HepG2 (cell line): ENCODE results near the gene ERCC6L2. TPM values are rescaled to one million over a fixed set of nuclear protein-coding genes. Genes with fewer than 3 reads are reported as not detected.

ENCODE experiments used
- ATM ChIP-seq: fragments of 450-650 bp; IDR thresholded peaks from 2 replicates; pipeline ENCODE4 v1.7.1; 2017; ENCODE audit warnings: mild to moderate bottlenecking, borderline replicate concordance
- FOXP1 ChIP-seq, 2 experiments: fragments of 450-650 bp in 1 of 2; IDR thresholded peaks; 2 replicates each; pipeline ENCODE4 v1.6.1; 2017 to 2018; ENCODE audit warnings: antibody characterized with exemption in 1 of 2
- GTF3A ChIP-seq: sonication (generic); formaldehyde crosslinking; conservative IDR thresholded peaks from 2 replicates; pipeline ENCODE4 v1.4.0; 2020; ENCODE audit warnings: mild to moderate bottlenecking, missing genetic modification reagents
- MED8 ChIP-seq: sonication (generic); formaldehyde crosslinking; IDR thresholded peaks from 2 replicates; pipeline ENCODE4 v1.8.1; 2023; ENCODE audit warnings: mild to moderate bottlenecking, missing genetic modification reagents; ENCODE audit not compliant: insufficient replicate concordance
- NR2F1 ChIP-seq, 2 experiments: fragments of 450-650 bp in 1 of 2; formaldehyde crosslinking in 1 of 2; IDR thresholded peaks; 2 replicates each; pipeline versions ENCODE4 v1.5.0 to v1.6.1; 2016 to 2020; ENCODE audit warnings: mild to moderate bottlenecking in 1 of 2, missing compliant biosample characterization in 1 of 2, missing genetic modification reagents in 1 of 2, moderate library complexity in 1 of 2
- YEATS2 ChIP-seq: sonication (generic); formaldehyde crosslinking; IDR thresholded peaks from 2 replicates; pipeline ENCODE4 v1.4.0; 2020; ENCODE audit warnings: missing genetic modification reagents, borderline replicate concordance
- ZMYM3 ChIP-seq: sonication (generic); formaldehyde crosslinking; IDR thresholded peaks from 2 replicates; pipeline ENCODE4 v1.5.1; 2020; ENCODE audit warnings: mild to moderate bottlenecking, missing genetic modification reagents
- ZNF34 ChIP-seq: sonication (generic); formaldehyde crosslinking; IDR thresholded peaks from 2 replicates; pipeline ENCODE4 v1.4.0; 2020; ENCODE audit warnings: mild to moderate bottlenecking, missing genetic modification reagents, borderline replicate concordance
- ZNF350 ChIP-seq: sonication (generic); formaldehyde crosslinking; IDR thresholded peaks from 2 replicates; pipeline ENCODE4 v1.4.0; 2020; ENCODE audit warnings: mild to moderate bottlenecking, low read depth, missing genetic modification reagents, borderline replicate concordance
- ZNF501 ChIP-seq: sonication (generic); formaldehyde crosslinking; IDR thresholded peaks from 2 replicates; pipeline ENCODE4 v1.5.1; 2020; ENCODE audit warnings: mild to moderate bottlenecking, moderate library complexity, missing genetic modification reagents
- ZNF556 ChIP-seq: sonication (generic); formaldehyde crosslinking; IDR thresholded peaks from 2 replicates; pipeline ENCODE4 v1.4.0; 2020; ENCODE audit warnings: mild to moderate bottlenecking, missing genetic modification reagents, borderline replicate concordance
- ZNF678 ChIP-seq: sonication (generic); formaldehyde crosslinking; IDR thresholded peaks from 2 replicates; pipeline ENCODE4 v1.4.0; 2020; ENCODE audit warnings: mild to moderate bottlenecking, missing genetic modification reagents
- ZNF724P ChIP-seq: sonication (generic); formaldehyde crosslinking; IDR thresholded peaks from 2 replicates; pipeline ENCODE4 v1.8.0; 2022; ENCODE audit warnings: missing genetic modification reagents, borderline replicate concordance
- ZNF878 ChIP-seq: sonication (generic); formaldehyde crosslinking; IDR thresholded peaks from 2 replicates; pipeline ENCODE4 v1.8.1; 2023; ENCODE audit warnings: mild to moderate bottlenecking, missing genetic modification reagents, moderate library complexity
- ZSCAN22 ChIP-seq: sonication (generic); formaldehyde crosslinking; IDR thresholded peaks from 2 replicates; pipeline ENCODE4 v1.4.0; 2020; ENCODE audit warnings: mild to moderate bottlenecking, missing genetic modification reagents
- polyA plus RNA-seq, 8 experiments: library from polyadenylated mRNA; depleted of rRNA in 3 of 8; stranded (reverse) in 7 of 8; unstranded in 1 of 8; fragments of >200 nt; fragmentation: Illumina TruSeq in 4 of 8; extraction: Trizol in 4 of 8; gene quantifications; 2 replicates each; pipeline versions ENCODE4 v1.2.1 to v1.2.3, GENCODE V29; 2011 to 2016; ENCODE audit warnings: low read depth in 4 of 8, missing spikeins in 1 of 8, mixed read lengths in 1 of 8; ENCODE audit not compliant: insufficient read depth in 1 of 8
- total RNA-seq, 5 experiments: library from RNA; depleted of rRNA; stranded (reverse); fragments of >200 nt; fragmentation: Illumina TruSeq; extraction: Trizol; gene quantifications; 2 replicates each; pipeline ENCODE4 v1.2.3, GENCODE V29; 2016; ENCODE audit warnings: low read depth in 1 of 5
- TF ChIP-seq, protein P1 (sequence below): sonication (generic); formaldehyde crosslinking; IDR thresholded peaks from 2 replicates; pipeline ENCODE4 v1.4.0; 2020; ENCODE audit warnings: missing genetic modification reagents
- TF ChIP-seq, protein P2 (sequence below): sonication (generic); formaldehyde crosslinking; IDR thresholded peaks from 2 replicates; pipeline ENCODE4 v1.9.0; 2021; ENCODE audit warnings: missing genetic modification reagents, mild to moderate bottlenecking, borderline replicate concordance
- TF ChIP-seq, protein P3 (sequence below): sonication (generic); formaldehyde crosslinking; IDR thresholded peaks from 2 replicates; pipeline ENCODE4 v1.4.0; 2020; ENCODE audit warnings: missing genetic modification reagents

ERCC6L2 gene
- total and polyA plus RNA-seq, 2 of the 13 experiments (the other 11 are each of a cell fraction or from before 2014, with no cell fraction given), result 13.4 to 45.9 TPM

DNA sequence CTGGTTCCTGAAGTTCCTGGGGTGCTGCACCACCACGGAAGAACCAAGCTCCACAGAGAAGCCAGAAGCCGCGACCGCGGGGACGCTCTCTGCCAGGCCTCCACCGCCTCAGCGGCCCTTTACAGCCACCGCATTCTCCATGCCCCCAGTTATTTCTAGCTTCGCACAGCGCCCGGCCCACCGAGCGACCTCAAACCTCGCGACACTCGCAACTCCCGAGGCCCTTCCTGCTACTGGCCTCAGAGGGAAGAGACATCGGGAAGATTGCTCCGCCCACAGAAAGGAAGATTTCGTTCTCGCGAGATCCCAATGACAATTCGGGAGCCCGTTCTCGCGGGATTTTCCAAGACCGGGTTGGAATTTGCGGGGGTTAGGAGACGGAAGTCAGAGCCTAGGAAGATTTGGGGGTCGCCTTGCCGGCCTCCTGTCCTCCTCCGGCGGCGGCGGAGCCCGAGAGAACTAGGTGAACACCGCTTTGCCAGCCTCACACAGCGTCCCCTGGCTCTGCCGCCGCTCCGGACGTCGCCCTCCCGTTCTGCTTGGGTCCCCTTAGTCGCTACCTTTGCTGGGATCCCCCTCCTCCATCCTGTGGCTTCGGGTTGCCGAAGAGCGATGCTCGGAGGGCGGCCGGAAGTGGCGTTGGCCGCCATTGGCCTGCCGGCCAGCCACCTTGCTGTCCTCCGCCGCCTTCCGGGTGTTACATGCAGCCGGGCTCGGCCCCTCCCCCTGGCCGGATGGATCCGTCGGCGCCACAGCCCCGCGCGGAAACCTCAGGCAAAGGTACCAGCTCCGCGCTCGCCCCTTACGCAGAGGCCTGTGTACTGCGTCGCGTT, at the start of gene ERCC6L2 (continued):
- TF ChIP-seq ZMYM3 (peak; percentile 70; the same call in 1 of the 2 replicates), NR2F1 (CRISPR knock-in tag; IDR thresholded peaks at IDR 0.05) (peak in 1 of 2 experiments; percentile 12; a peak in 1 of 4 replicates), ZNF34 (CRISPR knock-in tag) (peak; percentile 92; the same call in 1 of the 2 replicates), ZNF678 (CRISPR knock-in tag) (peak; percentile 68; the same call in 1 of the 2 replicates), GTF3A (CRISPR knock-in tag) (no peak), ZNF556 (no peak; the same call in 1 of the 2 replicates), ZNF501 (CRISPR knock-in tag) (peak; percentile 84), ZNF878 (CRISPR knock-in tag) (no peak), ZNF350 (CRISPR knock-in tag) (peak; percentile 94), MED8 (CRISPR knock-in tag) (peak; percentile 82), ATM (no peak), FOXP1 (IDR thresholded peaks at IDR 0.05) (no peak), FOXP1 (CRISPR knock-in tag; IDR thresholded peaks at IDR 0.05) (no peak), ZSCAN22 (no peak), YEATS2 (CRISPR knock-in tag) (peak; percentile 99), ZNF724P (CRISPR knock-in tag) (peak; percentile 55; the same call in 1 of the 2 replicates)
- TF ChIP-seq, protein P1, sequence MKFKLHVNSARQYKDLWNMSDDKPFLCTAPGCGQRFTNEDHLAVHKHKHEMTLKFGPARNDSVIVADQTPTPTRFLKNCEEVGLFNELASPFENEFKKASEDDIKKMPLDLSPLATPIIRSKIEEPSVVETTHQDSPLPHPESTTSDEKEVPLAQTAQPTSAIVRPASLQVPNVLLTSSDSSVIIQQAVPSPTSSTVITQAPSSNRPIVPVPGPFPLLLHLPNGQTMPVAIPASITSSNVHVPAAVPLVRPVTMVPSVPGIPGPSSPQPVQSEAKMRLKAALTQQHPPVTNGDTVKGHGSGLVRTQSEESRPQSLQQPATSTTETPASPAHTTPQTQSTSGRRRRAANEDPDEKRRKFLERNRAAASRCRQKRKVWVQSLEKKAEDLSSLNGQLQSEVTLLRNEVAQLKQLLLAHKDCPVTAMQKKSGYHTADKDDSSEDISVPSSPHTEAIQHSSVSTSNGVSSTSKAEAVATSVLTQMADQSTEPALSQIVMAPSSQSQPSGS (CRISPR knock-in tag), result peak; percentile 80
- TF ChIP-seq, protein P2, sequence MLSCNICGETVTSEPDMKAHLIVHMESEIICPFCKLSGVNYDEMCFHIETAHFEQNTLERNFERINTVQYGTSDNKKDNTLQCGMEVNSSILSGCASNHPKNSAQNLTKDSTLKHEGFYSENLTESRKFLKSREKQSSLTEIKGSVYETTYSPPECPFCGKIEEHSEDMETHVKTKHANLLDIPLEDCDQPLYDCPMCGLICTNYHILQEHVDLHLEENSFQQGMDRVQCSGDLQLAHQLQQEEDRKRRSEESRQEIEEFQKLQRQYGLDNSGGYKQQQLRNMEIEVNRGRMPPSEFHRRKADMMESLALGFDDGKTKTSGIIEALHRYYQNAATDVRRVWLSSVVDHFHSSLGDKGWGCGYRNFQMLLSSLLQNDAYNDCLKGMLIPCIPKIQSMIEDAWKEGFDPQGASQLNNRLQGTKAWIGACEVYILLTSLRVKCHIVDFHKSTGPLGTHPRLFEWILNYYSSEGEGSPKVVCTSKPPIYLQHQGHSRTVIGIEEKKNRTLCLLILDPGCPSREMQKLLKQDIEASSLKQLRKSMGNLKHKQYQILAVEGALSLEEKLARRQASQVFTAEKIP (CRISPR knock-in tag), result no peak
- TF ChIP-seq, protein P3, sequence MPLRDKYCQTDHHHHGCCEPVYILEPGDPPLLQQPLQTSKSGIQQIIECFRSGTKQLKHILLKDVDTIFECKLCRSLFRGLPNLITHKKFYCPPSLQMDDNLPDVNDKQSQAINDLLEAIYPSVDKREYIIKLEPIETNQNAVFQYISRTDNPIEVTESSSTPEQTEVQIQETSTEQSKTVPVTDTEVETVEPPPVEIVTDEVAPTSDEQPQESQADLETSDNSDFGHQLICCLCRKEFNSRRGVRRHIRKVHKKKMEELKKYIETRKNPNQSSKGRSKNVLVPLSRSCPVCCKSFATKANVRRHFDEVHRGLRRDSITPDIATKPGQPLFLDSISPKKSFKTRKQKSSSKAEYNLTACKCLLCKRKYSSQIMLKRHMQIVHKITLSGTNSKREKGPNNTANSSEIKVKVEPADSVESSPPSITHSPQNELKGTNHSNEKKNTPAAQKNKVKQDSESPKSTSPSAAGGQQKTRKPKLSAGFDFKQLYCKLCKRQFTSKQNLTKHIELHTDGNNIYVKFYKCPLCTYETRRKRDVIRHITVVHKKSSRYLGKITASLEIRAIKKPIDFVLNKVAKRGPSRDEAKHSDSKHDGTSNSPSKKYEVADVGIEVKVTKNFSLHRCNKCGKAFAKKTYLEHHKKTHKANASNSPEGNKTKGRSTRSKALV (CRISPR knock-in tag), result peak; percentile 46; the same call in 1 of the 2 replicates
